ENCODE results near the gene ATP6AP2.

GRCh38 chrX:40558590-40558989, 22.2 kb upstream of the ATP6AP2 start:
- no peak for TF ChIP-seq CTCF (conservative IDR thresholded peaks at IDR 0.05; ENCODE audit: low read depth in 2 of 2)
- TF ChIP-seq CREB1 (CRISPR knock-in tag; IDR thresholded peaks at IDR 0.05; ENCODE audit: low read depth), result no peak
- no peak for TF ChIP-seq EZH2phosphoT487 (IDR thresholded peaks at IDR 0.05; ENCODE audit: unreplicated experiment)
- TF ChIP-seq POLR2AphosphoS5 (IDR thresholded peaks at IDR 0.05; ENCODE audit: low read depth), result no peak
- TF ChIP-seq EZH2 (IDR thresholded peaks at IDR 0.05; ENCODE audit: low read depth, unreplicated experiment), result no peak
- TF ChIP-seq ZNF462 (CRISPR knock-in tag; IDR thresholded peaks at IDR 0.05), result no peak
- TF ChIP-seq JUNB (IDR thresholded peaks at IDR 0.05; ENCODE audit: unreplicated experiment), result no peak
